B cell (primary cell): ENCODE results near the gene YTHDC1.

Experiments
- CTCF ChIP-seq: fragments of 200-600 bp; IDR thresholded peaks from one replicate; pipeline ENCODE4 v1.8.0; 2022; ENCODE audit warnings: antibody characterized with exemption, mild to moderate bottlenecking
- EZH2 ChIP-seq: IDR thresholded peaks from 2 replicates; pipeline ENCODE4 v1.6.1; 2012; ENCODE audit warnings: borderline replicate concordance, low read depth, mild to moderate bottlenecking, moderate library complexity, low read length; ENCODE audit not compliant: insufficient read depth, poor library complexity, severe bottlenecking

GRCh38 chr4:68326141-68326540, 23.7 kb downstream of the YTHDC1 start:
- TF ChIP-seq CTCF: no peak
- TF ChIP-seq EZH2: no peak
